CD14-positive monocyte (primary cell): ENCODE measurements around the gene HERC6. TPM values are rescaled to one million over a fixed set of nuclear protein-coding genes. Genes with fewer than 3 reads are reported as not detected.
"Not testable (repeated sequence)": the region's sequence is repeated elsewhere in the genome, so short reads cannot be mapped to it uniquely, and the experiment has no call there.

ENCODE experiments used
- DNase-seq, 3 donors: peaks; one replicate each; pipeline ENCODE4 v3.0.0-alpha.2; 2011 to 2022
- H2AFZ ChIP-seq: 2 replicates; pipeline ENCODE4 v1.6.0; 2012; ENCODE audit warnings: mild to moderate bottlenecking, low read depth, low read length, inconsistent platforms; ENCODE audit not compliant: insufficient read depth, poor library complexity, severe bottlenecking
- H3K27ac ChIP-seq, 2 donors: 1 replicate in 1 of 2; 2 replicates in 1 of 2; pipeline ENCODE4 v1.5.1; 2012 to 2013; ENCODE audit warnings: low read length in 2 of 2, control low read depth in 1 of 2, inconsistent platforms in 1 of 2, low read depth in 1 of 2, mild to moderate bottlenecking in 1 of 2
- H3K27me3 ChIP-seq, 2 donors: one replicate each; pipeline versions ENCODE4 v1.6.0 to v1.6.1; 2011 to 2013; ENCODE audit warnings: low read length in 2 of 2; ENCODE audit not compliant: control insufficient read depth in 2 of 2, insufficient read depth in 2 of 2
- H3K36me3 ChIP-seq, 2 donors: replicated peaks in 1 of 2; 1 replicate in 1 of 2; 2 replicates in 1 of 2; pipeline versions ENCODE4 v1.5.1 to v1.6.1; 2012 to 2013; ENCODE audit warnings: low read length in 2 of 2, control low read depth in 1 of 2, inconsistent platforms in 1 of 2, mild to moderate bottlenecking in 1 of 2; ENCODE audit not compliant: insufficient read depth in 2 of 2, control insufficient read depth in 1 of 2
- H3K4me1 ChIP-seq, 2 donors: 1 replicate in 1 of 2; 2 replicates in 1 of 2; pipeline versions ENCODE4 v1.5.1 to v1.6.1; 2012 to 2013; ENCODE audit warnings: low read length in 2 of 2, control low read depth in 1 of 2, inconsistent platforms in 1 of 2, mild to moderate bottlenecking in 1 of 2, moderate library complexity in 1 of 2; ENCODE audit not compliant: insufficient read depth in 2 of 2, control insufficient read depth in 1 of 2
- H3K4me2 ChIP-seq: replicated peaks from 2 replicates; pipeline ENCODE3; 2012; ENCODE audit warnings: low read length, moderate library complexity, mild to moderate bottlenecking; ENCODE audit not compliant: poor library complexity, severe bottlenecking; ENCODE audit errors: extremely low read depth
- H3K4me3 ChIP-seq, 3 experiments: fragments of 200-600 bp in 1 of 3; sonication (generic) in 1 of 3; replicated peaks in 1 of 3; 1 replicate in 2 of 3; 2 replicates in 1 of 3; pipeline ENCODE4 v1.5.1; 2011 to 2013; ENCODE audit warnings: low read length in 3 of 3, mild to moderate bottlenecking in 3 of 3, control low read depth in 2 of 3, low read depth in 2 of 3, inconsistent platforms in 1 of 3, moderate library complexity in 1 of 3
- H3K79me2 ChIP-seq: 2 replicates; pipeline ENCODE4 v1.6.0; 2012; ENCODE audit warnings: mild to moderate bottlenecking, control low read depth, inconsistent platforms, low read length, moderate library complexity; ENCODE audit not compliant: insufficient read depth
- H3K9ac ChIP-seq: 2 replicates; pipeline ENCODE4 v1.6.0; 2017; ENCODE audit warnings: low read length, mild to moderate bottlenecking; ENCODE audit not compliant: insufficient read depth, poor library complexity, severe bottlenecking
- H3K9me3 ChIP-seq, 2 donors: replicated peaks in 1 of 2; 1 replicate in 1 of 2; 2 replicates in 1 of 2; pipeline versions ENCODE4 v1.5.1 to v1.6.1; 2012 to 2013; ENCODE audit warnings: low read length in 2 of 2, control low read depth in 1 of 2; ENCODE audit not compliant: control insufficient read depth in 1 of 2, insufficient read depth in 1 of 2
- H4K20me1 ChIP-seq: 2 replicates; pipeline ENCODE4 v1.6.0; 2012; ENCODE audit warnings: mild to moderate bottlenecking, low read length, control low read depth, moderate library complexity; ENCODE audit not compliant: insufficient read depth
- H3K27ac Mint-ChIP-seq, 7 donors: one replicate each; pipeline ENCODE4 v1.8.0; 2020; ENCODE audit warnings: mild to moderate bottlenecking in 7 of 7, mixed read lengths in 7 of 7, moderate library complexity in 6 of 7, inconsistent platforms in 2 of 7
- H3K27me3 Mint-ChIP-seq, 3 donors: one replicate each; pipeline ENCODE4 v1.8.0; 2021 to 2022; ENCODE audit warnings: low read depth in 3 of 3, mild to moderate bottlenecking in 3 of 3, mixed read lengths in 3 of 3, moderate library complexity in 3 of 3, inconsistent platforms in 1 of 3
- H3K36me3 Mint-ChIP-seq, 2 donors: one replicate each; pipeline ENCODE4 v1.8.0; 2020; ENCODE audit warnings: mixed read lengths in 2 of 2, inconsistent platforms in 1 of 2, mild to moderate bottlenecking in 1 of 2
- H3K4me1 Mint-ChIP-seq: one replicate; pipeline ENCODE4 v1.8.0; 2020; ENCODE audit warnings: mild to moderate bottlenecking, mixed read lengths
- H3K4me3 Mint-ChIP-seq, 2 donors: one replicate each; pipeline ENCODE4 v1.8.0; 2020; ENCODE audit warnings: mild to moderate bottlenecking in 2 of 2, mixed read lengths in 2 of 2, moderate library complexity in 1 of 2
- H3K9me3 Mint-ChIP-seq, 7 donors: one replicate each; pipeline ENCODE4 v1.8.0; 2020 to 2022; ENCODE audit warnings: mixed read lengths in 7 of 7, mild to moderate bottlenecking in 6 of 7, moderate library complexity in 6 of 7, inconsistent platforms in 2 of 7
- CTCF ChIP-seq: fragments of 200-600 bp; IDR thresholded peaks from one replicate; pipeline ENCODE4 v1.8.0; 2022; ENCODE audit warnings: antibody characterized with exemption, mild to moderate bottlenecking
- WGBS: methylation state at CpG from one replicate; pipeline ENCODE4 v1.1.5; 2013; ENCODE audit warnings: missing lambda C conversion rate; ENCODE audit not compliant: insufficient coverage; 5-methylcytosine and 5-hydroxymethylcytosine counted together
- intact Hi-C, 2 donors: fragments of 100-400 bp; cut with micrococcal nuclease; formaldehyde crosslinking; loops; one replicate each; pipeline versions ENCODE4 v1.15.0 to v1.15.1; 2023
- polyA plus RNA-seq, 3 donors: library from polyadenylated mRNA; depleted of rRNA in 1 of 3; unstranded in 2 of 3; stranded (reverse) in 1 of 3; fragments of 300-500 nt in 2 of 3; fragments of >200 nt in 1 of 3; fragmentation: Illumina TruSeq in 2 of 3; gene quantifications; 1 replicate in 2 of 3; 2 replicates in 1 of 3; pipeline ENCODE4 v1.2.3, GENCODE V29; 2012 to 2021

Gene HERC6
- polyA plus RNA-seq, 3 donors, result 4.1 to 9.4 (median 6.1) TPM

DNA sequence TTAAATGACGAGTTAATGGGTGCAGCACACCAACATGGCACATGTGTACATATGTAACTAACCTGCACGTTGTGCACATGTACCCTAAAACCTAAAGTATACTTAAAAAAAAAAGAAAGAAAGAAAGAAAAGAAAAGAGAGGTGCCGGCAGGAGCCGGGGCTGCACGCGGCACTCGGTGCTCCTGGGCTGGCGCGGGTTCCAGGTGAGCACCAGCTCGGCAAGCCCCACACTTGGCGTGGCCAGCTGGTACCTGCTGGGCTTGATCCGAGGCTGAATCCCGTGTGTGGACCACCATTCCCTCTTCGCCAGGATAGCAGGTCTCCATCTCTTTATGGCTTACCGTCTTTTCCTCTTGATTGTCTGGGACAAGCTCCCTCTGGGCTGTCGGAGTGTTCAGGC, 17.9 kb upstream of the HERC6 start:
- no peak for DNase-seq
- no peak overlapping the region for H3K4me3 Mint-ChIP-seq
- no peaks in the 10 kb centered on the region for H3K79me2 ChIP-seq
- TF ChIP-seq CTCF, result no peak
- no peaks in the 10 kb centered on the region for H3K4me1 ChIP-seq
- H3K27me3 Mint-ChIP-seq, result peaks cover 0 to 6% (median 1%) of the 10 kb centered on the region in 3 donors
- peaks cover 20 to 44% (median 30%) of the 10 kb centered on the region in 7 donors for H3K9me3 Mint-ChIP-seq
- no peak overlapping the region for H3K4me3 ChIP-seq
- intact Hi-C loops, result loop anchor here in 1 of 2 donors (10.0 kb wide), 1 partner anchor 154 kb away; no protein-coding TSS in a partner anchor
- H3K27ac Mint-ChIP-seq, result no peak overlapping the region
- H3K9me3 ChIP-seq, result peaks cover 27 to 36% of the 10 kb centered on the region in 2 donors
- H3K36me3 Mint-ChIP-seq, result no peaks in the 10 kb centered on the region
- H3K27me3 ChIP-seq, result no peaks in the 10 kb centered on the region
- no peak overlapping the region for H3K4me2 ChIP-seq
- no peaks in the 10 kb centered on the region for H3K36me3 ChIP-seq
- H2AFZ ChIP-seq, result no peak overlapping the region
- H3K9ac ChIP-seq, result no peak overlapping the region
- H4K20me1 ChIP-seq, result no peaks in the 10 kb centered on the region
- WGBS, result 97% methylated on average over 14 of the region's 16 CpGs
- no peak overlapping the region for H3K27ac ChIP-seq
- no peaks in the 10 kb centered on the region for H3K4me1 Mint-ChIP-seq

DNA sequence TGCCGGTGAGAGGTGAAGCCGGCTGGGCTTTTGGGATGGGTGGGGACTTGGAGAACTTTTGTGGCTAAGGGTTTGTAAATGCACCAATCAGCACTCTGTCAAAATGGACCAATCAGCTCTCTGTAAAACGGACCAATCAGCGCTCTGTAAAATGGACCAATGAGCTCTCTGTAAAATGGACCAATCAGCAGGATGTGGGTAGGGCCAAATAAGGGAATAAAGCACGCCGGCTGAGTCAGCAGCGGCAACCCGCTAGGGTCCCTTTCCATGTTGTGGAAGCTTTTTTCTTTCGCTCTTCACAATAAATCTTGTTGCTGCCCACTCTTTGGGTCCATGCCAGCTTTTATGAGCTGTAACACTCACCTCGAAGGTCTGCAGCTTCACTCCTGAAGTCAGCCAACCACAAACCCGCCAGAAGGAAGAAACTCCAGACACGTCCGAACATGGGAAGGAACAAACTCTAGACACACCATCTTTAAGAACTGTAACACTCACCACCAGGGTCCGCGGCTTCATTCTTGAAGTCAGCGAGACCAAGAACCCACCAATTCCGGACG, 17.4 kb upstream of the HERC6 start:
- H4K20me1 ChIP-seq, H3K27me3 Mint-ChIP-seq, DNase-seq, H3K9ac ChIP-seq, H3K79me2 ChIP-seq, H3K36me3 ChIP-seq, H3K4me1 Mint-ChIP-seq, H3K4me3 Mint-ChIP-seq, H3K4me2 ChIP-seq, H2AFZ ChIP-seq, H3K27ac ChIP-seq, H3K27ac Mint-ChIP-seq, H3K27me3 ChIP-seq, H3K36me3 Mint-ChIP-seq, H3K4me3 ChIP-seq, H3K4me1 ChIP-seq: not testable (repeated sequence)
- peaks cover 27 to 36% of the 10 kb centered on the region in 2 donors for H3K9me3 ChIP-seq
- intact Hi-C loops, result loop anchor here in 1 of 2 donors (10.0 kb wide), 1 partner anchor 154 kb away; no protein-coding TSS in a partner anchor
- 90% methylated on average over 12 of the region's 18 CpGs for WGBS
- H3K9me3 Mint-ChIP-seq, result peaks cover 20 to 44% (median 30%) of the 10 kb centered on the region in 7 donors
